Thyroid gland (tissue), 4 donors: ENCODE data around the gene NIBAN1.

Experiments
- POLR2A ChIP-seq, 2 donors: fragments of 450-650 bp; IDR thresholded peaks; one replicate each; pipeline ENCODE4 v1.6.1; 2017; ENCODE audit warnings: antibody characterized with exemption in 2 of 2, mild to moderate bottlenecking in 2 of 2, moderate library complexity in 1 of 2
- TF ChIP-seq, protein P1 (sequence below), 6 experiments: fragments of 200-600 bp in 3 of 6; fragments of 450-650 bp in 3 of 6; sonication (generic) in 3 of 6; IDR thresholded peaks; one replicate each; pipeline ENCODE4 v1.5.1; 2016 to 2019; ENCODE audit warnings: antibody characterized with exemption in 6 of 6, mild to moderate bottlenecking in 2 of 6, inconsistent platforms in 1 of 6, moderate library complexity in 1 of 6

DNA sequence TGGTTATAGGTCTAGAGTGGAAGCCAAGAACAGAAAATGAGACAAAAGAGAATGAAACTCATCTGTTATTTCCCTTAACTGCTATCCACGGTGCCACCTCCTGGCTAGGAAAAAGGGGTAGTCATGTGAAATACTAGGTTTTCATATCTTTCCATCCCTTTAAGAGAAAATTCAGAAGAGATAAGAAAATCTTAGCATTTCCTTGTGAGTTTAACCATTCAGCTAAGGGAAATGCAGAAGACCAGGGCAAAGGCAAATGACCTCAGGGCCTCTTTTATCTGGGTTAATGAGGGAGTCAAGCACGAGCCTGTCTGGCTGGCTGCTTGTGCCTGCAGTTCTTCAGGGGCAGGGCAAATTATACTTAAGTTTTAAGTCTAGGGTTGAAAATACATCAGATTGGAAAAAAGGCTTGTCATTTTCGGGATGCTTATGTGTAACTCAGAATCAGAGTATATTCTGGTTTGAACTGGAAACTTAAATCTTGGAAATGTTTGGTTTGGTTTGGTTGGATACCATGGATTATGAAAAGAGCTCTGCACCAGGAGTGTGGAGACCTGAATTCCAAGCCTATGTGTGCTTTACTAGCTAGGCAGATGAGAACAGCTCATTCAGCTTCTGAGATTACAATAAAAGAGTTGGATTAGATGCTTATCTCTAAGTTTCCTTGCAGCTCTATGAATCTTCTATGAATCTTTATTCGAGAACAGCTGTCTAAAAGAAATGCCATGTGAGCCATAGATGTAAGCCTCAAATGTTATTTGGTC, 19.9 kb downstream of the NIBAN1 start:
- TF ChIP-seq, protein P1, sequence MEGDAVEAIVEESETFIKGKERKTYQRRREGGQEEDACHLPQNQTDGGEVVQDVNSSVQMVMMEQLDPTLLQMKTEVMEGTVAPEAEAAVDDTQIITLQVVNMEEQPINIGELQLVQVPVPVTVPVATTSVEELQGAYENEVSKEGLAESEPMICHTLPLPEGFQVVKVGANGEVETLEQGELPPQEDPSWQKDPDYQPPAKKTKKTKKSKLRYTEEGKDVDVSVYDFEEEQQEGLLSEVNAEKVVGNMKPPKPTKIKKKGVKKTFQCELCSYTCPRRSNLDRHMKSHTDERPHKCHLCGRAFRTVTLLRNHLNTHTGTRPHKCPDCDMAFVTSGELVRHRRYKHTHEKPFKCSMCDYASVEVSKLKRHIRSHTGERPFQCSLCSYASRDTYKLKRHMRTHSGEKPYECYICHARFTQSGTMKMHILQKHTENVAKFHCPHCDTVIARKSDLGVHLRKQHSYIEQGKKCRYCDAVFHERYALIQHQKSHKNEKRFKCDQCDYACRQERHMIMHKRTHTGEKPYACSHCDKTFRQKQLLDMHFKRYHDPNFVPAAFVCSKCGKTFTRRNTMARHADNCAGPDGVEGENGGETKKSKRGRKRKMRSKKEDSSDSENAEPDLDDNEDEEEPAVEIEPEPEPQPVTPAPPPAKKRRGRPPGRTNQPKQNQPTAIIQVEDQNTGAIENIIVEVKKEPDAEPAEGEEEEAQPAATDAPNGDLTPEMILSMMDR (IDR thresholded peaks at IDR 0.05) = no peak
- no peak for TF ChIP-seq POLR2A (IDR thresholded peaks at IDR 0.05)
